Activated effector memory CD4-positive, alpha-beta T cell treated with Interleukin-2 at 50 U/mL for 16 hours (primary cell): ENCODE measurements around the gene SIK3.
A peak's percentile ranks its signal among the peaks of the same experiment; 100 is the strongest.
"Not testable (repeated sequence)": the region's sequence is repeated elsewhere in the genome, so short reads cannot be mapped to it uniquely, and the experiment has no call there.

Experiments used
- DNase-seq: peaks from one replicate; pipeline ENCODE4 v3.0.0-alpha.2; 2020

The SIK3 gene

DNA sequence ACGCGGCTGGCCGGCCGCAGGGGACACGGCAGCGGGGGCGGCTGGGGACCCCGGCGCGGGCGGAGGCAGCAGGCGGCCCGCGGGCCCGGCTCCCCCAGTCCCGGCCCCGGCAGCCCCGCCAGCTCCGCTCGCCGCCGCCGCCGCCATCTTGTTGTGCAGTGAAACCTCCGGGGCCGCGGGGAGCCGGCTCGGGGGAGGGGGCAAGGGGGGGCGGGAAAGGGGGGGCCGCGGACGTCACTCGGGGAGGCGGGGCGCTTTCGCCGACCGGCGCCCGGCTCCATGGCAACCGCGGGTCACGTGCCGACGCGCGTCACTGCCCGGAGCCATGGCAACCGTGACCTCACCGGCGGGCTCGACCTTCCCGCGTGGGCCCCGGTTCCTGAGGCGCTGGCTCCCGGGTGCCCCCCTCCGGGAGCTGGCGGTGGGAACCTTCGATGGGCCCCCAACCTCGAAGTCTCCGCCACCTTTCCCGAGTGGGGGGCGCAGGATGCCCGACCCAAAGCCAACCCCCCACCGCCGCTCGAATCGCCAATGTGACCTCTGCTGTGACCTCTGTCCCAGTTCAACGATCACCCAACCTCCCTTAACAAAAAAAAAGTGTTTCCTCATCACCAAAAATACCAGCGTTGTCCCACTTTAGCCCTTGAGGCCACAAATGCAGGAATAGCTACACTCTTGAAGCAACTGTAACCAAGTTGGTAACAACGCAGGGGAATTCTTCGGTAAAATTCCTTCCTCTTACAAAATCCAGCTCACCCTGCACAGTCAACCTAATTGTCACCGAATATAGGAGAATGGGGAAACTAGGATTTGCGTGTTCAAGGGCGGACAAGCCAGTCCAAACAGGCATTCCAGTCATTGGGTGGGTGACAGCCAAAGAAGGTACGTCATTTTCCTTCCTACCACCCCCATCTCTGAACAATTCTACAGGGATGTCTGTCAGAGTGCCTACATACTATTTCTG is at the start of gene SIK3:
SIK3 (minus strand) TSS at position 160 of the 964 bp plus-strand sequence; CDS start at position 147, 13 bp downstream.
- DNase-seq, result peak; percentile 90

DNA sequence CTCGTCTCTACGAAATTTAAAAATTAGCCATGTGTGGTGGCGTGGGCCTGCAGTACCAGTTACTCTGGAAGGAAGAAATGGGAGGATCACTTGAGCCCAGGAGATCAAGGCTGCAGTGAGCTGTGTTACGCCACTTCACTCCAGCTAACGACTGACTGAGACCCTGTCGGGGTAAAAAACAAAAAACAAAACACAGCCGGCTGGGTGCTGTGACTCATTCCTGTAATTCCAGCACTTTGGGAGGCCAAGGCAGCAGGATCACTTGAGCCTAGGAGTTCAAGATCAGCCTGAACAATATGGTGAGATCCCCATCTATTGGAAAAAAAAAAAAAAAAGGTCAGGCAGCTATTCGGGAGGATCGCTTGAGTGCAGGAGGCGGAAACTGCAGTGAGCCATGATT is 48.3 kb upstream of the SIK3 start:
- no peak for DNase-seq

DNA sequence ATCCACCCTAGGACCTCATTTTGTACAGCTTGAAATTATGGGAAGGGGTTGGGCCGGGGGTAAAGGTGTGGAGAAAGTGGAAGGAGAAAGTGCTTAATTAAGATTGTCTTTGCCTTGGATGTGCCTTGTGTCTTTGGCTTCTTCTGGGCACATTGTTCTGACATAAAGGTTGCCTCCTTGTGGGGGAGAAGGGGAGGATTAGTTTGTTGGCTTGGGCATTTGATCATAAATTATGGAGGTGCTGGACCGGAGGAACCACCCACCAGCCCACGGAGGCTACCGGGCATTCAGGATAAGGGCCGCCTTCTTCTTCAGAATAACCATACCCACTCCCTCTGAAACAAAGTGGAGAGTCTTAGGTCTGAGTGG is 47.1 kb upstream of the SIK3 start:
- no peak for DNase-seq

DNA sequence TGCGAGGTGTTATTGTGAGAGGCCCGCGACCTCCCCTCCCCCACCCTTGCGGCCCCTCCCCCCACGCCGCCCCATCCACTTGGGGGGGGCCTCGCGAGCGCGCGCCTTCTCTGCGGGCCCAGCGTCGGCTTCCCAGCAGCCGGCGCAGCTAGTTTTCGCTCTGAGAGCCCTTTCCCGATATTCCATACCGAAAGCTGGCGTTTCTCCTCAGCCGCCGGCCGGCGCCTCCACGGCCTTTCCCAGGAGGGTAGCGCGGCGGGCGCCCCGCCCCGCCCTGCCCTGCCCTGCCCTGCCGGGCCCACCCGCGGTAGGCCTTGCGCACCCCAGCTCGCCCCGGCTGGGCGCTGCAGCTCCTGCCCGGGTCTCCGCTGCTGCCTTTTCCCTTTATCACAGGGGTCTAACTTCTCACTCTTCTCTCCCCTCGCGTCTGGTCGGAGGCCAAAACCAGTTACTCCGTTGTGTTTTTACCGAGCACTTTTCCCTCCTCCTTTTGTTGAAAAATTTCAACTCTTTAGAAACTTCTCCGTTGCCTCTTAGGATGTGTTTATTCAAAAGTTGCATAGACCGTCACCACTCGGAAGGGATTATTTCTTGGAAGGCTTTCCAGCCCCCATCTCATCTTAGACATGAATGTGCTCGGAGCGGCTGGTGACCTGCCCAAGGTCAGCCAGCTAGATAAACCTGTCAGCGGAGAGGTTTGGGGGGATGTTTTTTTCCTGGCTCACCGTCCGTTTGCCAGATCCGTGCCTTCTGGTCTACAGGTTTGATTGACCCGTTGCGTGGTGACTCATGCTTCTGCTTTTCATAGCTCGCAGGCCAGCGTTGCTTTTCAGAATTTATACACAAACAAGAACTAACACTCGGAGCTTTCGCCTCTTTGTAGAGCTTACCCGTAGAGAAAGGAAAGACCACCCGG is 46.5 kb upstream of the SIK3 start:
- DNase-seq, result peak; percentile 3

DNA sequence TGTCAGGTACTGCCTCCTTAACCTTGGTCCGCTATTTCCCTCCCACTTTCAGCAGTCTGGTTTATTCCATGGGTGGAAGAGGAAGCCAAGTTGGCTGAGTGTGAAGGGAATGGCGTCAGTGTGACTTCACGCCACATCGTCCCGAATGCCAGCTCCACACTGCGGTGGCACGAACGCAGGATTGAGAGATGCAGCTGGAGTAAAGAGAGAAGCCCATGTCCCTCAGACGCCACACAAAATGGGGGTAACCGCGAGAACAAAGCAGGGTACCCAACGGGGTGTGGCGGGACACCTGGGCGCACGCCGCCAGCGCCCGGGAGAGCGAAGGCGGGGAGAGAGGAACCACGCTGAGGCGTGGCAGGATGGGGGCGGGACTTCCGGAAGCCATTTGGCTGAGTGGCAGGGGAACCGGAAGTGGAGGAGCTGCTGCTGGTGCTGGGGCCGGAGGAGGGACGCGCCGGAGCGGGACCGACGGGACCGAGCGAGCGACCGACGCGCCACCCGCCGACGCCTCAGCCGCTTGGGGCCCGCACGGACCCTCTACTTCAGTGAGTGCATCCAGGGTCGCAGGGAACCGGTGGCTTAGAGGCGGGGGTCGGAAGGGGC is 45.7 kb upstream of the SIK3 start, which contains the start of gene PAFAH1B2:
PAFAH1B2 (plus strand) TSS at position 417 of the 606 bp plus-strand sequence. CDS start 8,161 bp downstream, outside the sequence.
- DNase-seq, result peak; percentile 90

DNA sequence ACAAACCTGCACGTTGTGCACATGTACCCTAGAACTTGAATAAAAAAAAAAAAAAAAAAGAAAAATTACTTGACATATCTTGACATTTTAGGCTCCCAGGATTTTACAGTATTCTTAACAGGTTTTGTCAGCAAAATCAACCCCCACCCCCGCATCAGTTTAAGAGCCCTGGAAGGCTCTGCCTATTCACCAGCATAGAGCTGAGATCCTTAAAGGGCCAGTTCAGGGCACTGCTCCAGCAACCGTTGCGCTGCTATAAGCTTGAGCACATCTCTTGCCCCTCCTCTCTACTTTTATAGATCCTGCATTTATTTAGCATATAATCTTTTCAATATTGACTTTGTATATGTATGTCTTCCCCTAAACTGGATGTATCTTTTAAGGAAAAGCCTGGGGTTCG is 45.2 kb upstream of the SIK3 start:
- DNase-seq, result no peak

DNA sequence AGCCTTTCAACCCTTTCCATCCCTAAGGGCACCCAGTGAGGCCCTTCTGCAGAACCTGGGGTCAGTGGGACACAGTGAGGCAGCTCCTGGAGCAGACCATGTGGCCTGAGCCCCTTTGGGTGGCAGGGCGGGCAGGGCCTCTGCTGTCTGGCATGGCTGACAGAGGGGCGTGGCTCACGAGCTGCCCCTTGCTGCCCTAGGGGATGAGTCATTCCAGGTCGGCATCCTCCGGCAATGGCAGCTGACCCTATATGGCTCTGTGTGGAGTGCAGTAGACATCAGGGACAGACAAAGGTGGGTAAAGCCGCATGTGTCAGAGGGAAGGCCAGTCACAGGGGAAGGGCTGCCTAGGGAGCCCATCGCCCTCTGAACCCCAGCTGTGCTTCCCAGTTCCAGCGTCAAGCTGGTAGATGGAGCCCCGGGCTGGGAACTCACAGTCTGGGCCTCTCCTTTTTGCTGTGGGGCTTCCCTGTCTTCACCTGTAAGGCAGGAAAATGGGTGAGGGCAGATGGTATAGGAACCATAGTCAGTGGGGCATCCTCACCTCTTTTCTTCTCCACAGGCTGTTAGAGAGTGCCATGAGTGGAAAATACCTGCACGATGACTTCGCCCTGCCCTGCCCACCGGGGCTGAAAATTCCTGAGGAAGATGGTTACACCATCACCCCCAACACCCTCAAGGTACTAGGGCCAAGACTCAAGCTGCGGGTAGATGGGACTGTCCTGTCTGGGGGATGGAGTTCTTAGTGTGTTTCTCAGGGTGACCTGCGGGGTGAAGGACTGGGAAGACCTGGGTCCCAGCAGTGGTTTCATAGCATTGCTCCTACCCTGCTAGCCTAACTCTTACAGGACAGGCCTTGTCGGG is 39.2 kb upstream of the SIK3 start:
- not testable (repeated sequence) for DNase-seq

DNA sequence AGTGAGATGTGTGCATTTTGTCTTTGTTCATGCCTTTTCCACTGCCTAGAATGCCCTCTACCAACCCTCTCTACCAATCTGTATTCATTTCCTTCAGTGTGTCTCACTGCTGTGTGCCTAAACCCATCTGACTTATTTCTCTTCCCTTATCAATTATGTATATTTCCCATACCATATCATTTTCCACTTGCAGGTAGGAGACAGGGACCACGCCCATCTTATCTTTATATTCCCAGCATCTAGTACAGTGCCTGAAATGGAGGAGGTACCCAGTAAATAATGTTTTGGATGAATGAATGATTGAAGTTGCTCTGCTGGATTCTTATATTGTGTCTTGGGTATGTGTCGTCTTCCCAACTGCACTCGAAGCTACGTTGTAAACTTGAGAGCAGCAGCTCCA is 36.8 kb upstream of the SIK3 start:
- DNase-seq, result not testable (repeated sequence)

DNA sequence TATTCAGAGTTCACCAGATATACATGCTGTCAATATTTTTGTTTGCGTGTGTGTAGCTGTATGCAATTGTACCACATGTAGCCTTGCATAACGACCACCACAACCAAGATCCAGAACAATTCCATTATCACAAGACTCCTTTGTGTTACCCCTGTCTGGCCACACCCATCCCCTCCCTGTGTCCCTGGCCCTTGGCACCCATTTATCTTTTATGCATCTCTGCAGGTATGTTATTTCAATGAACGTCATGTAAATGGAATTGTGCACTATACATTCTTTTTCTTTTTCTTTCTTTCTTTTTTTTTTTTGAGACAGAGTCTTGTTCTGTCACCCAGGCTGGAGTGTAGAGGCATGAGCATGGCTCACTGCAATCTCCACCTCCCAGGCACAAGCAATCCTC is 36.2 kb upstream of the SIK3 start:
- DNase-seq, result no peak

DNA sequence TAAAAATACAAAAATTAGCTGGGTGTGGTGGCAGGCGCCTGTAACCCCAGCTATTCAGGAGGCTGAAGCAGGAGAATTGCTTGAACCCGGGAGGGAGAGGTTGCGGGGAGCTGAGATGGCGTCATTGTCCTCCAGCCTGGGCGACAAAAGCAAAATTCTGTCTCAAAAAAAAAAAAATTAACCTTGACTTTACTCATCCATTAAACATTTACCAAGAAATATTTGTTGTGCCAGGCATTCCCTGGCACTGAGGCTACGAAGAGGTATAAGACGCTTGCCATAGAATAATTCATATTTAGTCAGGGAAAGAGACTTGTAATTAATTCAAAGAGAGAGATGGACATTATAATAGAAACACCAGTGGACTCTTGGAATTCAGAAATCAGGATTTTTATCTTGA is 32.7 kb upstream of the SIK3 start:
- DNase-seq, result no peak

DNA sequence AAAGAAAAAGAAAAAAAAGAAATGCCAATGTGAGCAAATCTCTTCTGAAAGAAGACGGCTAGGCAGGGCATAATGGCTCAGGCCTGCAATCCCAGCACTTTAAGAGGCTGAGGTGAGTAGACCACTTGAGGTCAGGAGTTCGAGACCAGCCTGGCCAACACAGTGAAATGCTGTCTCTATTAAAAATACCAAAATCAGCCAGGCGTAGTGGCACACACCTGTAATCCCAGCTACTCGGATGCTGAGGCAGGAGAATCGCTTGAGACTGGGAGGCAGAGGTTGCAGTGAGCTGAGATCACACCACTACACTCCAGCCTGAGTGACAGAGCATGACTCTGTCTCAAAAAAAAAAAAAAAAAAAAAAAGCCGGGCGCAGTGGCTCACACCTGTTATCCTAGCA is 32.2 kb upstream of the SIK3 start:
- DNase-seq, result not testable (repeated sequence)

DNA sequence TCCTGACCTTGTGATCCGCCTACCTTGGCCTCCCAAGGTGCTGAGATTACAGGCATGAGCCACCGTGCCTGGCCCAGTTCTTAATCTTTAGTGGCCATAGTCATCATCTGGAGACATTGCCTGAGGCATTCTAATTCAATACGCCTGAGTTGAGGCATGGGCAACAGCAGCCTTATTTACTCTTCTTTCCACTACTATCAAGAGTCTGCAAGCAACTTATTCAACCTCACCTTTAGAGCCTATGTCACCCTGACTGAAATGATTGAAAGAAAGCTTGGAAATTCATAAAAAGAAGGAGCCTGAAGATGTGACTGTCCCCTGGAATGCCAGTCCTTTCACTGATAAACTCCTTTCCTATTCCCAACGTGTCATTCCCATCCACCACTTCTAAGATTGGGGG is 30.1 kb upstream of the SIK3 start:
- no peak for DNase-seq

DNA sequence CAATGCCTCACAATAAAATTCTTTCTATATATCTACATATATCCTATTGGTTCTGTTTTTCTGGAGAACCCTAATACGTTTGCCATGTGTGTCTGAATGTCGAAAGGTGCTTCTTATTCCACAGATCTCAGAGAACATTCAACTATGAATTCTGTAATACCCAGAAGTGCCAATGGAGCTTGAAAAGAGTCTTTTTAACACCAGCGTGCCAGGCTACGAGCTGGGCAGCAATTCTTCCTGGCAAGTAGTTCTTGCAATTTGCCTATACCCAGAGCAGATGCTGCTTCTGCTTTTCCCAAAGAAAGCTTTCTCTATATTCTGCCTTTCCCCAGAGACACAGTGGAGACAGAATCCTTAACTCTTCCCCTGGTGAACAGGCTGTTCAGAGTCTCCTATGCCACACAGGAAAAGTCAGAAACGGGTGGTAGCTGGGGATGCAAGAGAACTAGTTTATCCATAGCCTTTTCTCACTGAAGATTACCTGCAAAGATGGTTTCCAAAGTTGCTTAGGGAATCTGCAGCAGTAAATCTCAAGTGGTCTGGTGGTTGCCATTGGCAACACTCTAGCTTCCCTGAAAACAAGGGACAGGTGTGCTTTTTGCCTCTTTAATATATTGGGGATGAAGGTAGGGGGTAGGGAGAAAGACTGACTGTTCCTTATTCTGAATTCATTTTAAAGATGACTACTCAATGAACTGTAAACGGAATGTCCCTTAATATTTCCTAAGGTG is 29.1 kb upstream of the SIK3 start:
- DNase-seq, result no peak

DNA sequence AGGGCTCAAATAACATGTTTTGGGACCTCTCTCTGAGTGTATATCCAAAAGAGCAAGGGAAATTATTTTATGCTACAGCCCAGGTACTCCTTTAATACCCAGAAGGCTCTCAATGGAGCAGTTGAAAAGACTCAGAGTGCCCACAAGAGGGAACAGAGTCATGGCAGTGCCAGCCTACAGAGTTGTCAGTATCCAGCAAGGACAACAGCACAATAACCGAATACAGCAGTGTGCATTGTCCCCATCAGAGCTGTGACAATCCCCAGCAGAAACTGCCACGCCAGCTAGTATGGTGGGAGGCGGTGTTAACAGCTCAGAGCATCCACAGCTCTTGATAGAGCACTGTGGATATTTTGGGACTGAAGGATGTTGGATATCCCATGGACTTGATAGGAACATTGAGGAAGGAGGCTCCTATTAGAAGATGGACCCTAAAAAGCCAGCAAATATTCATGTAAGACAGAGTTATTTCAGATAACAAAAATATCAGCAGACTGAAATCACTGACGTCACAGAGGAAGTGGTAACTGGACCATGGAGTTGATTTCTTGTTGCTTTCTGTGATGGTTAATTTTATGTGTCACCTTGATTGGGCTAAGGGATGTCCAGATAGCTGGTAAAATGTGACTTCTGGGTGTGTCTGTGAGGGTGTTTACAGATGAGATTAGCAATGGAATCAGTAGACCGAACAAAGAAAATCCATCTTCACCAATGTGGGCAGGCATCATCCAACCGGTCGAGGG is 28.2 kb upstream of the SIK3 start:
- no peak for DNase-seq

DNA sequence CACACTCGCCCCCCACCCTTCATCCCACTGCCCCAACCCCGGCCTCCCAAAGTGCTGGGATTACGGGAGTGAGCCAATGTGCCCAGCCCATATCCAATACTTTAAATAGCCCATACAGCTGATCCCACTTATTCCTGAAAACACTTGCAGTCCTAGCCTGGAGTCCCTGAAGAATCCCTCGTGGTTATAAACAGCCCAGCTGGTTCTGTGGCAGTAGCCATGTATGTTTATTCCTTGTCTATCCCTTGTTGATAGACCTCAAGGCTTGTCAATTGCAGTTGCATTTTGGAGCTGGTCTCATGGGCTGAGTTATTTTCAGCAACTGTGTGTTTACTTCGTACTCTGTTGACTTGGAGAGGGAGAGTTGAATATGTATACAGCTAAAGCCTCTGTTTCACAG is 24.3 kb upstream of the SIK3 start:
- DNase-seq, result no peak

DNA sequence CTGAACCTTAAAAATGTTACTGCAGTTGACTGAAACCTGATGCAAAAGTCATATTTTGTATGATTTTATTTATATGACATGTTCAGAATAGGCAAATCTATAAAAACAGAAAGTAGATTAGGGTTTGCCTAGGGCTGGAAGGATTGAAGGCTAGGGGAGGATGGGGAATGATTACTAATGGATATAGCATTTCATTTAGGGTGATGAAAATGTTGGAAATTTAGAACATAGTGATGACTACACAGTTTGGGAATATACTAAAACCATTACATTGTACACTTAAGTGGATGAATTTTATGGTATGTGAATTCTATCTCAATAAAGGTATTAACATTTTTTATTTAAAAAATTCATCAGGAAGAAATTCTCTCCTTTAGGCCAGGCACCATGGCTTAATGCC is 22.9 kb upstream of the SIK3 start:
- DNase-seq, result no peak

DNA sequence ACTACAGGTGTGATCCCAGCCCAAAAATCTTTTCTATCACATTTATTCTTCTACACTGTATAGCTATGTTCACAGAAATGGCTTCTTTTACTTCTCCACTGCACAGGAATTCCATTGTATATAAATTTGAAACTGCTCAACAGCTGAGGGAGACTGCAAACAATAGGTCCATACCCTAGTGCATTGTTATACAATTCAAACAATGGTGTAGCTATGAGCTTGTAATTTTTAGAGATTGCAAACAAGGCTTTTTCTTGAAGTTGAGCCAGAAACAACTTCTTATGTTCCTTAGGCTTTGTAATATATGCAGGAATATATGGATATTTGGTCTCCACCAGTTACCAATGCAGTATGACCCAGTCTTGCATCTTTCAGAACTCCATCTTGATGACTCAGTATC is 19.5 kb upstream of the SIK3 start:
- no peak for DNase-seq

DNA sequence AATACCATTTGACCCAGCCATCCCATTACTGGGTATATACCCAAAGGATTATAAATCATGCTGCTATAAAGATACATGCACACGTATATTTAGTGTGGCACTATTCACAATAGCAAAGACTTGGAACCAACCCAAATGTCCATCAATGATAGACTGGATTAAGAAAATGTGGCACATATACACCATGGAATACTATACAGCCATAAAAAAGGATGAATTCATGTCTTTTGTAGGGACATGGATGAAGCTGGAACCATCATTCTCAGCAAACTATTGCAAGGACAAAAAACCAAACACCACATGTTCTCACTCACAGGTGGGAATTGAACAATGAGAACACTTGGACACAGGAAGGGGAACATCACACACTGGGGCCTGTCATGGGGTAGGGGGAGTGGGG is 14.7 kb upstream of the SIK3 start:
- not testable (repeated sequence) for DNase-seq

DNA sequence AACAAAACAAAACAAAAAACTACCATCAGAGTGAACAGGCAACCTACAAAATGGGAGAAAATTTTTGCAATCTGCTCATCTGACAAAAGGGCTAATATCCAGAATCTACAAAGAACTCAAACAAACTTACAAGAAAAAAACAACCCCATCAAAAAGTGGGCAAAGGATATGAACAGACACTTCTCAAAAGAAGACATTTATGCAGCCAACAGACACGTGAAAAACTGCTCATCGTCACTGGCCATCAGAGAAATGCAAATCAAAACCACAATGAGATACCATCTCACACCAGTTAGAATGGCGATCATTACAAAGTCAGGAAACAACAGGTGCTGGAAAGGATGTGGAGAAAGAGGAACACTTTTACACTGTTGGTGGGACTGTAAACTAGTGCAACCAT is 14.3 kb upstream of the SIK3 start:
- not testable (repeated sequence) for DNase-seq

DNA sequence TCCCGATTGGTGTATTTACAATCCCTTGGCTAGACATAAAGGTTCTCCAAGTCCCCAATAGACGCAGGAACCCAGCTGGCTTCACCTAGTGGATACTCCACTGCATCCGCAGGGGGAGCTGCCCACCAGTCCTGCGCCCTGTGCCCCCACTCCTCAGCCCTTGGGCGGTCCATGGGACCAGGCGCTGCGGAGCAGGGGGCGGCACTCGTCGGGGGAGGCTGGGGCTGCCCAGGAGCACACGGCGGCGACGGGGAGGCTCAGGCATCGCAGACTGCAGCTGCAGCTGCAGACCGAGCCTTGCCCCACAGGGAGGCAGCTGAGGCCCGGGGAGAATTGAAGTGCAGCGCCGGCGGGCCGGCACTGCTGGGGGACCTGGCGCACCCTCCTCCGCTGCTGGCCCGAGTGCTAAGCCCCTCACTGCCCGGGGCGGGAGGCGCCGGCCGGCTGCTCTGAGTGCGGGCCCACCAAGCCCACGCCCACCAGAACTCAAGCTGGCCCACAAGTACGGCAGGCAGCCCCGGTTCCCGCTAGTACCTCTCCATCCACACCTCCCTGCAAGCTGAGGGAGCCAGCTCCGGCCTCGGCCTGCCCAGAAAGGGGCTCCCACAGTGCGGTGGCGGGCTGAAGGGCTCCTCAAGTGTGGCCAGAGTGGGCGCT is 12.2 kb upstream of the SIK3 start:
- no peak for DNase-seq
